Lung microvascular endothelial cell (primary cell): ENCODE data around the gene KCNH6. TPM values are rescaled to one million over a fixed set of nuclear protein-coding genes. Genes with fewer than 3 reads are reported as not detected.

ENCODE experiments used
- DNase-seq, 2 donors: peaks; one replicate each; pipeline versions ENCODE4 v3.0.0 to v3.0.0-alpha.2; 2010; ENCODE audit warnings: low read depth in 2 of 2
- total RNA-seq: library from RNA; depleted of rRNA; stranded (reverse); fragments of >200 nt; gene quantifications from 2 replicates; pipeline ENCODE4 v1.2.1, GENCODE V29; 2014

Gene KCNH6
- total RNA-seq, 1 donor from 2014 or later: 0.20 TPM

- DNase-seq: no peak
These were observed 29.1 kb downstream of the KCNH6 start for GRCh38 chr17:63552211-63552610.

GRCh38 chr17:63555500-63556156 is 32.5 kb downstream of the KCNH6 start:
- no peak for DNase-seq

- no peak for DNase-seq
These were observed 34.3 kb downstream of the KCNH6 start for GRCh38 chr17:63557416-63557815.

GRCh38 chr17:63558441-63558840 is 35.3 kb downstream of the KCNH6 start:
- no peak for DNase-seq

- no peak for DNase-seq
These were observed 38.7 kb downstream of the KCNH6 start for GRCh38 chr17:63561819-63562218.

- DNase-seq: no peak
These were observed 40.2 kb downstream of the KCNH6 start for GRCh38 chr17:63563339-63563738.

- no peak for DNase-seq
These were observed 41.4 kb downstream of the KCNH6 start for GRCh38 chr17:63564562-63564961.

GRCh38 chr17:63567229-63567628 is 44.1 kb downstream of the KCNH6 start:
- no peak for DNase-seq

- no peak for DNase-seq
These were observed 45.4 kb downstream of the KCNH6 start for GRCh38 chr17:63568563-63568962.

- DNase-seq: peak in 1 of 2 donors; percentile 75
These were observed 48.6 kb downstream of the KCNH6 start for GRCh38 chr17:63571632-63572310.

- peak in 1 of 2 donors; percentile 43 for DNase-seq
These were observed 50.5 kb downstream of the KCNH6 start for GRCh38 chr17:63573634-63574033.

GRCh38 chr17:63578027-63578768 is 55.0 kb downstream of the KCNH6 start:
- no peak for DNase-seq

- DNase-seq: no peak
These were observed 55.6 kb downstream of the KCNH6 start for GRCh38 chr17:63578769-63579111.

- DNase-seq: peak; percentile 89 to 98
These were observed 56.5 kb downstream of the KCNH6 start for GRCh38 chr17:63579633-63580032.

GRCh38 chr17:63587770-63588169 is 64.6 kb downstream of the KCNH6 start:
- no peak for DNase-seq

GRCh38 chr17:63588797-63589196 is 65.6 kb downstream of the KCNH6 start:
- no peak for DNase-seq

- no peak for DNase-seq
These were observed 66.5 kb downstream of the KCNH6 start for GRCh38 chr17:63589646-63590045.

- no peak for DNase-seq
These were observed 69.6 kb downstream of the KCNH6 start for GRCh38 chr17:63592797-63593196.

GRCh38 chr17:63595132-63595531 is 72.0 kb downstream of the KCNH6 start:
- no peak for DNase-seq
